ENCODE results near the gene SMPD1.

Gene SMPD1

DNA sequence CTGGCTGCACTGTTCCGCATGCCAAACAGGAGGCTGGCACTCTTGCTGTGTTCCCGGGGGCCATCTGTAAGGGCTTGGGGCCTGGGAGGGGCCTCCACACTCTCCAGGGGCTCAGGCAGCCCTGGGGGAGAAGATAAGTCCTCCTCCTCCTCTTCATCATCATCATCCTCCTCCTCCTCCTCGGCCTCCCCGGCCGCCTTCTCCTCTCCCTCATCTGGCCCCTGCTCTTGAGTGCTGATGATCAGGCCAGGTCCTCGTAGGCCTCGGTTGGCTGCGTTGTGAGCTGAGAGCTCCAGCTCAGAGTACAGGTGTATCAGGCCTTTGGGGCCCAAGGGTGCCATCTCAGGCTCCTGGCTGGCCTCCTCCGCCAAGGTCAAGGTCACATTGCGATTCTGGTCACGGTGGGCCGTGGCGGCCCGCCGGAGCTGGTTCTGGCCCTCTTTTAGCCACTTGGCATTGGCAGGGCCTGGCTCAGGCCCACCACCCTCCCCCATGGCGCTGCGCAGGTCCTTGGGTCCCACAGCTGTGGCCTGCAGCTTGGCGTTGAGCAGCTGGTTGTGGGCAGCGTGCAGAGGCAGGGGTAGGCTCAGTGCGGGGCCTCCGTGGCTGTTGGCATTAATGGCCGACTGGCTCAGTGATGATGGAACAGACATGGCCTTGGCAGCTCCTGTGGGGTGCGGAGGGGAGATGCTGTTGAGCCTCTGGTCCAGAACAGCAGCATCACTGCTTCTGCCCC, 20.6 kb downstream of the SMPD1 start:
- no peaks in the 10 kb centered on the region for H4K20me1 ChIP-seq (ENCODE audit: low read depth, low read length)
- no peak overlapping the region for H3K4me3 ChIP-seq (ENCODE audit: insufficient read depth, low read length, poor library complexity, severe bottlenecking)
- H3K27me3 ChIP-seq (ENCODE audit: low read length) = no peaks in the 10 kb centered on the region
- H2AFZ ChIP-seq (ENCODE audit: low read depth, low read length, severe bottlenecking) = no peak overlapping the region
- H3K9me2 ChIP-seq (replicated peaks; ENCODE audit: insufficient read depth, low read length) = no peaks in the 10 kb centered on the region
- no peak overlapping the region for H3K27ac ChIP-seq (ENCODE audit: low read depth, low read length)
- H3K9me3 ChIP-seq (ENCODE audit: insufficient read depth, low read length) = no peaks in the 10 kb centered on the region
- no peaks in the 10 kb centered on the region for H3K79me2 ChIP-seq (ENCODE audit: insufficient read depth, low read length)
- no peaks in the 10 kb centered on the region for H3K36me3 ChIP-seq (ENCODE audit: low read length)
- H3K9ac ChIP-seq (ENCODE audit: low read length) = no peak overlapping the region
- H3K4me2 ChIP-seq (ENCODE audit: low read depth, low read length, poor library complexity, severe bottlenecking) = no peak overlapping the region
- TF ChIP-seq, protein P1, sequence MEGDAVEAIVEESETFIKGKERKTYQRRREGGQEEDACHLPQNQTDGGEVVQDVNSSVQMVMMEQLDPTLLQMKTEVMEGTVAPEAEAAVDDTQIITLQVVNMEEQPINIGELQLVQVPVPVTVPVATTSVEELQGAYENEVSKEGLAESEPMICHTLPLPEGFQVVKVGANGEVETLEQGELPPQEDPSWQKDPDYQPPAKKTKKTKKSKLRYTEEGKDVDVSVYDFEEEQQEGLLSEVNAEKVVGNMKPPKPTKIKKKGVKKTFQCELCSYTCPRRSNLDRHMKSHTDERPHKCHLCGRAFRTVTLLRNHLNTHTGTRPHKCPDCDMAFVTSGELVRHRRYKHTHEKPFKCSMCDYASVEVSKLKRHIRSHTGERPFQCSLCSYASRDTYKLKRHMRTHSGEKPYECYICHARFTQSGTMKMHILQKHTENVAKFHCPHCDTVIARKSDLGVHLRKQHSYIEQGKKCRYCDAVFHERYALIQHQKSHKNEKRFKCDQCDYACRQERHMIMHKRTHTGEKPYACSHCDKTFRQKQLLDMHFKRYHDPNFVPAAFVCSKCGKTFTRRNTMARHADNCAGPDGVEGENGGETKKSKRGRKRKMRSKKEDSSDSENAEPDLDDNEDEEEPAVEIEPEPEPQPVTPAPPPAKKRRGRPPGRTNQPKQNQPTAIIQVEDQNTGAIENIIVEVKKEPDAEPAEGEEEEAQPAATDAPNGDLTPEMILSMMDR (IDR thresholded peaks at IDR 0.05; ENCODE audit: insufficient read depth, low read length, poor library complexity, severe bottlenecking) = no peak
- H3F3A ChIP-seq (ENCODE audit: insufficient read depth) = no peaks in the 10 kb centered on the region

DNA sequence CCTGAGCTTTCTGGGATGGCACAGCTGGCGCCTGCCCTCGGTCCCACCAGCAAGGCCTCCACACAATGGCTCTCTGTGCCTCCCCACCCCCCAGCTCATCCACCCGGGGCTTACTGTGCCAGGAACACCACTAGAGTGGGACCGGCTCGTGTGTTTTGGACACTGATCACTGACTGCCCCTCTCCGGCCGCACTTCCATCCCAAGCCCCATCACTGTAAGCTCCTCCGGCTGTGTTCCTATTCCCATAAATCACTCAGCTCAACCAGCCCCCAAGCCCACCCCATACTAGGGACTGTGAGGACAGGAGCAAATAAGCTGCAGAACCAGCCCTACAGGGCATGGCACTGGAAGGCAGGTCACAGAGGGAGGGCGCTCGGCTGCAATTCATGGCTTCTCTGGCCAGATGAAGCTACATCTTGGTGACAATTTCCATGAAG, 21.3 kb downstream of the SMPD1 start:
- Histone ChIP-seq H3K27me3 (ENCODE audit: low read length) (no peaks in the 10 kb centered on the region), H3K79me2 (ENCODE audit: insufficient read depth, low read length) (no peaks in the 10 kb centered on the region), H3K9me3 (ENCODE audit: insufficient read depth, low read length) (no peaks in the 10 kb centered on the region), H2AFZ (ENCODE audit: low read depth, low read length, severe bottlenecking) (no peak overlapping the region), H3K27ac (ENCODE audit: low read depth, low read length) (no peak overlapping the region), H4K20me1 (ENCODE audit: low read depth, low read length) (no peaks in the 10 kb centered on the region), H3K4me3 (ENCODE audit: insufficient read depth, low read length, poor library complexity, severe bottlenecking) (no peak overlapping the region), H3K36me3 (ENCODE audit: low read length) (no peaks in the 10 kb centered on the region), H3K9me2 (replicated peaks; ENCODE audit: insufficient read depth, low read length) (no peaks in the 10 kb centered on the region), H3K4me2 (ENCODE audit: low read depth, low read length, poor library complexity, severe bottlenecking) (no peak overlapping the region), H3F3A (ENCODE audit: insufficient read depth) (no peaks in the 10 kb centered on the region), H3K9ac (ENCODE audit: low read length) (no peak overlapping the region)
- no peak for TF ChIP-seq EZH2phosphoT487 (conservative IDR thresholded peaks at IDR 0.05; ENCODE audit: low read length)
- TF ChIP-seq, protein P1 (IDR thresholded peaks at IDR 0.05; ENCODE audit: insufficient read depth, low read length, poor library complexity, severe bottlenecking) = no peak

GRCh38 chr11:6413791-6414201, 23.5 kb downstream of the SMPD1 start:
- Histone ChIP-seq H3K4me3 (ENCODE audit: insufficient read depth, low read length, poor library complexity, severe bottlenecking) (no peak overlapping the region), H3K4me2 (ENCODE audit: low read depth, low read length, poor library complexity, severe bottlenecking) (no peak overlapping the region), H2AFZ (ENCODE audit: low read depth, low read length, severe bottlenecking) (no peak overlapping the region), H3K9me2 (replicated peaks; ENCODE audit: insufficient read depth, low read length) (no peaks in the 10 kb centered on the region), H4K20me1 (ENCODE audit: low read depth, low read length) (no peaks in the 10 kb centered on the region), H3K27me3 (ENCODE audit: low read length) (no peaks in the 10 kb centered on the region), H3K36me3 (ENCODE audit: low read length) (no peaks in the 10 kb centered on the region), H3F3A (ENCODE audit: insufficient read depth) (no peaks in the 10 kb centered on the region), H3K27ac (ENCODE audit: low read depth, low read length) (no peak overlapping the region), H3K9ac (ENCODE audit: low read length) (no peak overlapping the region), H3K79me2 (ENCODE audit: insufficient read depth, low read length) (no peaks in the 10 kb centered on the region), H3K9me3 (ENCODE audit: insufficient read depth, low read length) (no peaks in the 10 kb centered on the region)
- no peak for TF ChIP-seq EZH2phosphoT487 (conservative IDR thresholded peaks at IDR 0.05; ENCODE audit: low read length)
- TF ChIP-seq, protein P1 (IDR thresholded peaks at IDR 0.05; ENCODE audit: insufficient read depth, low read length, poor library complexity, severe bottlenecking) = no peak

All from SU-DHL-6 (cell line).